ENCODE results near the gene PAK1. TPM values are rescaled to one million over a fixed set of nuclear protein-coding genes. Genes with fewer than 3 reads are reported as not detected.

The PAK1 gene
- total and polyA plus RNA-seq, 2 of the 4 experiments (the other 2 are of a cell fraction), result 34.3 to 60.6 TPM

DNA sequence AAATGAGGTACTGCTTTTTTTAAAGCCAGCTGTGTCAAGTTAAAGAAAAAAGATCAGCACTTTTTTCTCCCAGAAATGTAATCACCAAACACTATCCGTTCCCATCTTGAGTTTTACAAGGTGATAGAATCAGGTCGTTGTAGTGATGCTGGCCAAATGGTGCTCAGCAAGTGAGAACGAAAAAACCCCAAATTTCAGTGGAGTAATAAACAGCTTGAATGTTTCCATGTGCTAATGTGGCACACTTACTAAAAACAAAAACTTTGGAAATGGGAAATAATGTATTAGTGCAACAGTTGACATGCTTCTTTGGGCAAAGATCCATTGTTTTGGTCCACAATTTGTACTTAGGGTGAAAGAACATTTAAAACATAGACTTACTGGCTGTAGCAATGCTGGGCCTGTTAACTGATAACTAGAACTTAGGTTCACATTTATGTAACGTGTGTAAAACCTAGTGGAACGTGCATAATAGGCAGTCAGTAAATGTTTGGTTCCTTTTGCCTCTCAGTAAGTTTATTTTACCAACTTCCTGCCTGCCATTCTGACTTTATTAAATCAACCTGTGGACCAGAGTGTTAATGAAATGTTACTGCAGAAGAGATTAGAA lies 157.1 kb downstream of the PAK1 start:
- Histone ChIP-seq H2BK120ac (ENCODE audit: low read depth, low read length) (no peak overlapping the region), H4K8ac (ENCODE audit: low read depth in 2 of 2, low read length in 2 of 2) (peak overlapping the region in 1 of 2 experiments; percentile 27; a peak in 1 of 4 replicates), H3K14ac (replicated peaks; ENCODE audit: low read depth, low read length) (no peak overlapping the region), H3K4me3 (ENCODE audit: insufficient read depth, low read depth, low read length) (no peak overlapping the region), H4K5ac (ENCODE audit: low read depth, low read length) (no peak overlapping the region), H3K27me3 (ENCODE audit: control insufficient read depth, insufficient read depth, low read length) (no peaks in the 10 kb centered on the region), H3K4me2 (ENCODE audit: low read depth, low read length) (no peak overlapping the region), H3K23ac (ENCODE audit: low read depth, low read length) (no peak overlapping the region), H3K79me1 (ENCODE audit: low read depth in 1 of 2, low read length in 2 of 2) (no peaks in the 10 kb centered on the region), H3K9me1 (ENCODE audit: insufficient read depth, low read length) (no peaks in the 10 kb centered on the region), H3K18ac (ENCODE audit: low read depth, low read length) (no peak overlapping the region), H3K9ac (ENCODE audit: low read depth, low read length) (no peak overlapping the region), H2BK20ac (ENCODE audit: low read depth, low read length) (no peak overlapping the region), H3K56ac (ENCODE audit: extremely low read depth, insufficient read depth, low read length) (no peak overlapping the region), H4K20me1 (ENCODE audit: insufficient read depth, low read length) (no peaks in the 10 kb centered on the region), H4K91ac (ENCODE audit: insufficient read depth, low read depth, low read length) (no peak overlapping the region), H2AFZ (replicated peaks; ENCODE audit: low read length, poor library complexity) (no peak overlapping the region), H3K36me3 (ENCODE audit: control insufficient read depth, insufficient read depth, low read length) (no peaks in the 10 kb centered on the region), H3K9me3 (ENCODE audit: control insufficient read depth, insufficient read depth, low read length) (no peaks in the 10 kb centered on the region), H2BK15ac (ENCODE audit: low read depth, low read length) (no peak overlapping the region), H3K27ac (ENCODE audit: insufficient read depth, low read length) (no peak overlapping the region), H3K4me1 (ENCODE audit: control insufficient read depth, insufficient read depth, low read length) (peaks cover 3% of the 10 kb centered on the region; the same call in 1 of the 2 replicates), H2AK9ac (replicated peaks; ENCODE audit: low read depth, low read length, poor library complexity) (no peak overlapping the region), H2AK5ac (ENCODE audit: low read depth, low read length) (no peak overlapping the region), H2BK5ac (ENCODE audit: low read depth, low read length, poor library complexity, severe bottlenecking) (no peak overlapping the region), H3K4ac (ENCODE audit: low read depth, low read length) (no peak overlapping the region)
- dilution Hi-C loops (cut with HindIII; ENCODE audit: low sequenced_read_pairs, unreplicated experiment) (no loop called here), intact Hi-C loops (cut with micrococcal nuclease) (no loop called here), in situ Hi-C loops (cut with MboI; ENCODE audit: low sequenced_read_pairs) (no loop called here)
- ATAC-seq (ENCODE audit: low read depth) (no peak), DNase-seq (no peak)
- no peak for TF ChIP-seq FOS (IDR thresholded peaks at IDR 0.05; ENCODE audit: low read depth, low read length)
- TF ChIP-seq MAFK (IDR thresholded peaks at IDR 0.05; ENCODE audit: low read depth, low read length), result no peak
- no peak for TF ChIP-seq POLR2A (IDR thresholded peaks at IDR 0.05; ENCODE audit: low read depth, low read length)
- no peak for TF ChIP-seq SMC3 (IDR thresholded peaks at IDR 0.05; ENCODE audit: low read depth, low read length)
- no peak for TF ChIP-seq MAZ (IDR thresholded peaks at IDR 0.05; ENCODE audit: borderline replicate concordance, low read depth, low read length)
- TF ChIP-seq RAD21 (IDR thresholded peaks at IDR 0.05; ENCODE audit: low read length), result no peak
- TF ChIP-seq CEBPB (IDR thresholded peaks at IDR 0.05; ENCODE audit: low read depth, low read length), result no peak
- TF ChIP-seq CHD1 (IDR thresholded peaks at IDR 0.05; ENCODE audit: low read depth, low read length), result no peak
- TF ChIP-seq, protein P1, sequence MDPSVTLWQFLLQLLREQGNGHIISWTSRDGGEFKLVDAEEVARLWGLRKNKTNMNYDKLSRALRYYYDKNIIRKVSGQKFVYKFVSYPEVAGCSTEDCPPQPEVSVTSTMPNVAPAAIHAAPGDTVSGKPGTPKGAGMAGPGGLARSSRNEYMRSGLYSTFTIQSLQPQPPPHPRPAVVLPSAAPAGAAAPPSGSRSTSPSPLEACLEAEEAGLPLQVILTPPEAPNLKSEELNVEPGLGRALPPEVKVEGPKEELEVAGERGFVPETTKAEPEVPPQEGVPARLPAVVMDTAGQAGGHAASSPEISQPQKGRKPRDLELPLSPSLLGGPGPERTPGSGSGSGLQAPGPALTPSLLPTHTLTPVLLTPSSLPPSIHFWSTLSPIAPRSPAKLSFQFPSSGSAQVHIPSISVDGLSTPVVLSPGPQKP (IDR thresholded peaks at IDR 0.05; ENCODE audit: borderline replicate concordance, low read depth, low read length), result no peak
- TF ChIP-seq RFX5 (IDR thresholded peaks at IDR 0.05; ENCODE audit: low read depth, low read length), result no peak
- TF ChIP-seq RCOR1 (IDR thresholded peaks at IDR 0.05; ENCODE audit: insufficient replicate concordance, low read length), result no peak
- TF ChIP-seq, protein P2, sequence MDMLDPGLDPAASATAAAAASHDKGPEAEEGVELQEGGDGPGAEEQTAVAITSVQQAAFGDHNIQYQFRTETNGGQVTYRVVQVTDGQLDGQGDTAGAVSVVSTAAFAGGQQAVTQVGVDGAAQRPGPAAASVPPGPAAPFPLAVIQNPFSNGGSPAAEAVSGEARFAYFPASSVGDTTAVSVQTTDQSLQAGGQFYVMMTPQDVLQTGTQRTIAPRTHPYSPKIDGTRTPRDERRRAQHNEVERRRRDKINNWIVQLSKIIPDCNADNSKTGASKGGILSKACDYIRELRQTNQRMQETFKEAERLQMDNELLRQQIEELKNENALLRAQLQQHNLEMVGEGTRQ (IDR thresholded peaks at IDR 0.05; ENCODE audit: low read depth, low read length), result no peak
- no CpG with 5 or more reads among the region's 5 CpGs for WGBS, 2 experiments (ENCODE audit: extremely low coverage in 2 of 2, insufficient read length in 1 of 2)
- ChIA-PET POLR2A (ENCODE audit: unreplicated experiment) (no interaction called here), CTCF (no interaction called here)
- no TSS peak for BruUV-seq (replicated peaks)

All from IMR-90 (cell line).